GM12864 (cell line): ENCODE results near the gene NRXN2.

Source experiments
- DNase-seq: peaks from one replicate; pipeline ENCODE4 v3.0.0-alpha.2; 2011; ENCODE audit warnings: low read depth
- H3K4me3 ChIP-seq: 2 replicates; pipeline ENCODE4 v1.5.1; 2011; ENCODE audit warnings: mild to moderate bottlenecking, low read depth, low read length, control low read depth
- CTCF ChIP-seq: IDR thresholded peaks from 2 replicates; pipeline ENCODE4 v1.5.1; 2011; ENCODE audit warnings: low read depth, mild to moderate bottlenecking, moderate library complexity, low read length, control low read depth, inconsistent platforms; ENCODE audit errors: missing control alignments

The NRXN2 gene

GRCh38 chr11:64767344-64768299, 44.6 kb upstream of the NRXN2 start:
- DNase-seq, result no peak
- TF ChIP-seq CTCF, result peak; percentile 87
- no peak overlapping the region for H3K4me3 ChIP-seq

DNA sequence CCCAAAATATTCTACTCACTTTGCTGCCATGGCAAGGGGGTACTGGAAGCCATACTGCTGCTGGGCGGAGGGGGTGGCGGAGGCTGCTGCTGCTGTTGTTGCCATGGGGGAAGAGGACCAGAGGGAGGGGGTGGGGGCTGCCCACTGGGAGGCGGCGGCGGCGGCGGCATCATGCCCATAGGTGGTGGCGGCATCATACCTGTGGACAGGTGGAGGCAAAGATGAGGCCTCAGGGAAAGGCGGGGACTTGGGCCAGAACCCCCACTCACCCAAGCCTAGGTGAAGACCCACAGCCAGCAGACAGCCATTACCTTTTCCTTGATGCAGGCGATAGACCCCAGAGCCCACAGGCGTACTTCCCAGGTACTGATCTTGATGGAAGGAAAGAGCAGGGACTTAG, 43.9 kb upstream of the NRXN2 start:
- no peak for TF ChIP-seq CTCF
- no peak overlapping the region for H3K4me3 ChIP-seq
- DNase-seq, result no peak

DNA sequence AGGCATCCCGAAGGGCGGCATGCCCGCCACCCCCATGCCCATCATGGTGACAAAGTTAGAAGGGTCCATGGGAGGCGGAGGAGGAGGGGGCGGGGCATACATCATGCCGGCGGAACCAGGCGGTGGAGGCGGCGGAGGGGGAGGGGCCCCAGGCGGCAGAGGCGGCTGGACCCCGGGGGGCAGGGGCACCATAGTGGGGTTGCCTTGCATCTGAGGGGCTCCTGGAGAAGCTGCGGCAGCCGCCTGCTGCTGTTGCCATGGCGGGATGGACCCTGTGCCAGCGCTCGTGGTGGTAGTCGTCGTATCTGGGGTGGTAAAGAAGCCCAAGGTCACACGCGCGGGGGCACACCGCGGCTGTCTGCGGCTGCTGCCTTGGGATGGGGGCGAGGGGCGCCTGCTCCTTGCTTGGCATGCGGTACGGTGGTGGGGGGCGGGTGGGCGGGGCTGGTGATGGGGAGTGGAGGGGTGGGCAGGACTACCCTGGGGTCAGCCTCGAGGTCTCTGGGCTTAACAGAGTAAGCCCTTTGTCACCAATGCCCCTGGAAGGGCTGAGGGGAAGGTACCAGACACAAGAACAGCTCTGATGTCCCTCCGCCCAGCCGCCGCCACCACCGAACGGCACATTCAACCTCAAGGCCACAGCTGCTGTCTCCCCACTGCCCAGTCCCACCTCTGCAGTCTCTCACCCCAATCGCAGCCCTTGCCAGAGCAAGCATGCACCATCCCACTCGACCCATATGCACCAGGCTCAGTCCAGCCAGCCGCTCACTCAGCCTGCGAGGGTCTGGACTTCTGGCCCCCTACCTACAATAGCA, 43.1 kb upstream of the NRXN2 start:
- DNase-seq, result no peak
- no peak for TF ChIP-seq CTCF
- no peak overlapping the region for H3K4me3 ChIP-seq

DNA sequence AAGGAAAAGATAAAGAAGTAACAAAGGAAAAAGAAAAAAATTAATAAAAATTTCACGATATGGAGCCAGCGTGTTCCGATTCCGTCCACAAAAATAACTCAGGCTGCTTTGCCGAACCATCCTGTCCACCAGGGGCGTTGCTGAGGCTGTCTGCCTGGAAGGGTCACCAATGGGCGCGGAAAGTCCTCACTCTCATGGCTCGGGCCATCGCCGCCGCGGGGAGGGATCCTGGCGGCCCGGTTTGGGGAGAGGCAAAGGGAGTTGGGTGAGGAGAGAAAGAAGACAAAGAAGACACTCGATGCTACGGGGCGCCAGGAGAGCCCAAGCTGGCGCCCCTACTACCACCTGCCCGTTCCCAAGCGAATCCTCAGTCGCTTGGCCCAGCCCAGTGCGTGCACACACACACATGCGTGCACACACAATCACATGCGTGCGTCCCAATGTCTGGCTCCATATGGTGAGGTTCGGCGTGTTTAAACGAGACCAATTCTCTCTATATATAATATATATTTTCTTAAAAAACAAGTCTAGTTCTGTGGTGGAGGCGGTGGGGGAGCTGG, 42.4 kb upstream of the NRXN2 start:
- TF ChIP-seq CTCF, result peak; percentile 28

GRCh38 chr11:64764753-64765152, 41.8 kb upstream of the NRXN2 start:
- DNase-seq, result no peak
- TF ChIP-seq CTCF, result no peak
- no peak overlapping the region for H3K4me3 ChIP-seq

More for the DNA sequence above, 42.4 kb upstream of the NRXN2 start:
- DNase-seq, result no peak
- no peak overlapping the region for H3K4me3 ChIP-seq

DNA sequence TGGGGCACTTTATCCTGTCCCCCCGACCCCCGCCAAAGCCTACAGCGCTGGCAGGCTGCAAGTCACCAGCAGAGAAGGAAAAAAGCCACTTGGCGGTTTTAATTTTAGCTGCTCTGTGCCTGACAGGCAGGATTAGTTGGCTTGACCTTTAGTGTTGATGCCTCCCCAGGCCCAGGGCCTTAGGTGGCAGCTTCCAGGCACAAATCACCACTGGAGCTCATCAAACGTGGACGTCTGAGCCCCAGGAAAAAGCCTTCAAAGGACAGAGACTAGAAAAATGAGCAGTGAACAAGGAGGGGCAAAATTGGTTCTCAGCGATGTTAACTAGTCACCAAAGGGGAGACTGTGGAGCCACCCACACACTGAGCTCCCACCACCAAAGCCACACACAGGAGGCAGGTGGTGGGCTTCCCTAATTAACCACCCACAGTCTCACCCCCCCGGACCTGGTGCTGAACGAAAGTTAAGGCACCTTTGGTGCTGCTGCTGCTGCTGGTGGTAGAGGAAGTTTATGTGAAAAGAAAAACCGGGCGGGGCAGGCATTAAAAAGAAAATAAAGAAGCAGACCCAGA, 41.1 kb upstream of the NRXN2 start:
- TF ChIP-seq CTCF, result no peak
- no peak overlapping the region for H3K4me3 ChIP-seq

More for the DNA sequence above, 41.1 kb upstream of the NRXN2 start:
- DNase-seq, result no peak
